Ecto neural progenitor cell (in vitro differentiated cells): ENCODE data around the gene PSTK.

Source experiments
- DNase-seq: peaks from one replicate; pipeline ENCODE4 v3.0.0-alpha.2; 2018; ENCODE audit warnings: low spot score

PSTK gene

DNA sequence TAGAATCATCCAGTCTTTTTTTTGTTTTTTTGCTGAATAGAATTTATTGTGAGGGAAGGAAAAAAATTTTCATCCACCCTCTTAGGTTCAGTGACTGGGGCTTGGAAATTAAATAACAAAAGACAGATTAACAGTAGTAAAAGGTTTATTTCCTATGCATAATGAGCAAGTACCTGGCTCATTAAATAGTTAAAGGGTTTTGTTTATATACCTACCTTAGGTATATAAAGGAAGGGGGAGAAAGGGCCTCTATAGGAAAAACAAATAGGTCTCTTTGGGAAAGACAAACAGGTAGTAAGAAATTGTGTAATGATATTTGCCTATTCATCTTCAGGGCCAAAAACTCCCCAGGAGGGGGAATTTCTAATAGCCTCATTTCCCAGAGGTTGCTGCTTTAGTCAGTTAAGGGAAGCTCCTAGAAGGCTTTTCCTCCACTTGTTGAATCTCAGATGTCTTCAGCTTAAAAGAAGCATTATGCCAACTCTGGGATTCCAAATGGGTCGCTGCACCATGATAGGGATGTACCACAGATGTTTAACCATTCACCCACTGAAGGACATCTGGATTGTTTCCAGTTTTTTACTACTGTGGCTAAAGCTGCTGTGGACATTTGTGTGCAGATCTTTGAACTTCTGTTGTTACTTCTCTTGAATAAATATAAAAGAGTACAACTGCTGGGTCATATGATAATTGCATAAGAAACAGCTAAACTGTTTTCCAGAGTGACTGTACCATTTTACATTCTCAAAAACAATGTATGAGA lies 39.9 kb downstream of the PSTK start:
- no peak for DNase-seq

DNA sequence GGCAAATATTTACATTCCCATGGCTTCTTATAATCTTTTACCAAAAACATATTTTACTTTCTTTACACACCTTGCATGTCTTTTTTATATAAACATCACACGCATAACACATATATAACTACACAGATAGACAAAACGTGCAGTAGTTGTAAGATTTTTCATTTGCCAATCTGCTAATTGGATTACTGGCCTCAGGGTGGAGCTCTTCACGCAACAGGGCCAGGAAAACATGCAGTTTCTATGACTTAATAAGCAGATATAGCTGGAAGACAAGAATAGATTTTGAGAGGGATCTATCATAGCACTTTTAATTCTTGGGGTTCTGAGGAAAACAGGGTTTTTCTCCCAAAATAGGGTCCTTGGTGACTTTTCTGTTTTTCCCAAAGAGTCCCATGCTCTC lies 41.3 kb downstream of the PSTK start:
- DNase-seq = no peak

DNA sequence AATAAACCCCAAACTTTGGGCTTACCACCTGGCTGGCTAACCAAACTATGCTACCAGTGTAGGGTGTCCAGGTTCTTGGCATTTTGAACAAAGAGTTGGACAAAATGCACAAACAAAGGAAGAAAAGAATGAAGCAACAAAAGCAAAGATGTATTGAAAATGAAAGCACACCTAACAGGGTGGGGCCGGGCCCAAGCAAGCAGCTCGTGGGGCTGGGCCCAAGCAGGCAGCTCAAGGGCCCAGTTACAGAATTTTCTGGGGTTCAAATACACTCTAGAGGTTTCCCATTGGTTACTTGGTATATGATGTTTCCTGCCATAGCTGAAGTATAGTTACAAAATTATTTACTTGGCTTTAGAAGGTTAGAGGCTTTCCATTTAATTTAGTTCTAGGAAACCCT lies 44.3 kb downstream of the PSTK start:
- DNase-seq = no peak

DNA sequence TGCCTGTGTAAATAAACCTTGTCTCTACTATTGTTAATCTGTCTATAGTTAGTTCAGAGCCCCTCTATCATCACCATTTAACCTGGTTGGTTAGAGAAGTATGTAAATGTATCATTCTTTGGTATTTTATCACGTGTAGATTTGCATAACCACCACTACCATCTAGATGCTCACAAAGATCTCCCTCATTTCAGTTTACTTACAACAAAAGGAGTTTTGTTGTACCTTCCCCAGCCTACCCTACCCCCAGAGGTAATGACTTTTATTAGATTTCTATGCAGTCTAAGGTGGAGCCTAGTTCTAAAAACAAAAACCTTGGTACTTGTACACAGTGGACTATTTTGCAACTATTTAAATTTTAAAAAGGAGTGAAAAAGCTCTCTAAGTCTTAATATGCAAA lies 46.1 kb downstream of the PSTK start:
- DNase-seq = no peak

DNA sequence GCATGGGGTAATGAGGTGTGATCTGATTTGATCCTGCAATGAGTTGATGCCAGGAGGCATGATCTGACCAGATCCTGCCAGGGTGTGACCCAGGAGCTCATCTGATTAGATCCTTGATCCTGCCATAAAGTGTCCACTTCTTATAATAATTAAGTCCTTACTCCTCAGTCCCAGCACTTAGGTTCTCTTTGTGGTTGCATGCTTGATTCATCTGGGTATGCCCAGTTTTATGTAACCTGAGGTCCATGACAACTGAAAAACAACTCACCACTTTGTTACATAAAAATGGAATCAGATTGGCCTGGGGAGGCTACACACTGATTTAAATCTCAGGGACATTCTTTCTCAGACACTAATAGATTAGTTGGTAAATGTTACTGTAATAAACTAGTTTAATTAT lies 47.7 kb downstream of the PSTK start:
- DNase-seq = no peak

DNA sequence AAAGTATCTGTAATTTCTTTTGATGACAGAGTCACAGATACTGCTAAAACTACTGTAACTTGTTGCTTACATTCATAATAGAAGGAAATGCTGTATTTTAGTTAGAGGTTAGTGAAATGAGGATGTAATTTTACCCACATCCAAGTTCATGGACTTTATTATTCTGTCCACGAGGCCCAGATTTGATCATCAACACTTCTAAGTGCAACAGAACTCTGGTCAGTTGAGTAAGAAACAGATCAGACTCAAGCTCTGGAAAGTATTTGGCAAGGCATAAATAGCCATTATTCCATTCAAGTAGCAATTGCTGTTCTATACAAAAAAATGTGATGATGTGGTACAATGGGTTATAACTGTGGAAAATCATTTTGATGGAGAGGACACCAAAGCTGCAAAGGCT lies 50.9 kb downstream of the PSTK start:
- no peak for DNase-seq

DNA sequence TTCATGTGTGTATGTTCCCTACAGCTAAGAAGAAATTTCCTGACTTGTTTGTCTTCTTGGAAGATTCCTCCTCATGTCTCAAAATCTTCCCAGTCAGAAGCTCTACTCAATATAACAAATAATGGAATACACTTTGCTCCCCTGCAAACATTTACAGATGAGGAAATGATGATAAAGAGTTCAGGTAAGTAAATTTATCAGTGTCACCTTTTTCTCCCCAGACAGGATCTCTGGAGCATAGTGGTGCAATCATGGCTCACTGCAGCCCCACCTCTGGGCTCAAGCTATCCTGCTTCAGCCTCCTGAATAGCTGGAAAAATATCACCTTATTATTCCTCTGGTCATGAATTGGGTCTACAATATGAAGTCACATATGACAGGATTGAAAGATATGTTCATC lies 54.1 kb downstream of the PSTK start:
- no peak for DNase-seq

DNA sequence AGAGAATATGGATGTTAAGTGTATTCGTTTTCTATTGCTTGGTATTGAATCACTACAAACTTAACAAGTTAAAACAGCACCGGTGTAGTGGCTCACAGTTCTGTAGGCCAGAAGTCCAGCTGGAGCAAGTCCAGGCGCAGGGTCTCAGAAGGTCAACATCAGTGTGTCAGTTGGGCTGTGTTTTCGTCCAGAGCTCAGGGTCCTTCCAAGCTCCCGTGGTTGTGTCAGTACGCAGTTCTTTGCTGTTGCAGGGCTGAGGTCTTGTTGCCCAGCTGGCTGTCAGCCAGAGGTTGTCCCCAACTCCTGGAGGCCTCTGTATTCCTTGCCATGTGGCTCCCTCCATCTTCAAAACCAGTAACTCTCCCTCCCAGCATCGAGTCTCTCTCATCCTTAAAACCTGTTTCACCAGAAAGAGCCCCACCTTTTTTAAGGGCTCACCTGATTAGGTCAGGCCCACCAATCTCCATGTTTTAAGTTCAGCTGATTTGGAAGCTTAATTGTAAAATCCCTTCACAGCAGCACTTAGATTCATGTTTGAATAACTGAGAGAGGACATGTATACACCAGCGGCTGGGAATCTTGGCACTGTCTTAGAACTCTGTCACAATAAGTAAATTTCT lies 55.4 kb downstream of the PSTK start:
- DNase-seq = no peak

DNA sequence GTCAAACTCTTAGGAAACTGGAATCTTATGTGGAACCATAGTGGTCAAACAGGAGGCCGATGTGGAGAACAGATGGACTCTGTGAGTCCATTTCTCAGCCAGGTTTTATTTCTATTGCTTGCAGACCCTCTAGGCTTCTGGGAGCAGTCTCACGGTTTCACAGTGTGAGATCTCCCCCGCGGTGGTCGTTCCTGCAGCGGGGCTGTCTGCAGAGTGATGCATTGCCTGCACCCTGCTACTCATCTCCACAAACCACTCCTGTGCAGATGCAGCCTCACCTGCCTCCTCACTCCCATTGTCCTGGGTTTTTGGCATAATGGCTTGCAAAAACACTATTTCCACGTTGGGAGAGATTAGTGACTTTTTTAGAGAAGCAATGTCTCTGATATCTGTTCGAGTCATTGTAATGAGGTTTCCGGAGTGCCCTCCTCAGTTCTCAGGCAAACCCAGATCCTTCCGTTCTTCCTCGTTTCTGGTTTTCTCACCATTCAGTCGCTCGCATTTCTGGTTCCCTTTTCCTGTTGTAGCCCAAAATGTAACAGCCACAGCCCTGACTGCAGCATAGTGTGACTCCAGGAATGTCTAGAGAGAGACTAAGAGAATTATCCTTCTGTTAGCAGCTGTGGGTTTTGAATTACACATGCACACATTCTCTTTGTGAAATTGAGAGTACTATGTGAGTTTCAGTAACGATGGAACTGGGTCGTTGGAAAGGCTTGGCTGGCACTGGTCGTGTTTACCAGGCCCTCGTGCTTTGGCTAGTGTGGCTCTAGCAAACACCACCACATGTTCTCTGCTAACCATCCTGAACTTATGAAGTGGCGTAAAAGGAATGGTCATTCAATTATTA lies 58.8 kb downstream of the PSTK start:
- DNase-seq = no peak

DNA sequence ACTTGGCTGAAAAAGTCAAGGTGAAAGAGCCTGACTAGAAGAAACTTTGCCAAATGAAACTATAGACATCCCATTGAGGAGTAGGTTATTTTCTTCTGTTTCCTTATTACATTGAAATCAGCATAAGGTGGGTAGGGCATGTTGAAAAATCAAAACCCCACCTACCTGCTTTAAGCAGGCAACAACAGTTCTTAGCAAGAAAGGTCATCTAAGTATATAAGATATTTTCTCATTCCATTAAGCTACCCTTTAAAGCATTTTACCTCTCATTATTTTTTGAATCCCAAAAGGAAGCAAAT lies 59.4 kb downstream of the PSTK start:
- no peak for DNase-seq
